Neural progenitor cell (in vitro differentiated cells): ENCODE results near the gene HSD11B1. TPM values are rescaled to one million over a fixed set of nuclear protein-coding genes. Genes with fewer than 3 reads are reported as not detected.

Experiments
- DNase-seq: peaks from one replicate; pipeline ENCODE4 v3.0.0-alpha.2; 2016; ENCODE audit warnings: low spot score
- H2AFZ ChIP-seq: fragments of 200-600 bp; sonication (generic); replicated peaks from 2 replicates; pipeline ENCODE4 v1.6.1; 2016; ENCODE audit warnings: antibody characterized with exemption
- H3F3A ChIP-seq: fragments of 200-600 bp; sonication (generic); 2 replicates; pipeline ENCODE4 v1.6.1; 2016; ENCODE audit warnings: antibody characterized with exemption, low read depth
- H3K27ac ChIP-seq: fragments of 200-600 bp; sonication (generic); 2 replicates; pipeline ENCODE4 v1.5.1; 2016; ENCODE audit warnings: mild to moderate bottlenecking
- H3K27me3 ChIP-seq: fragments of 200-600 bp; sonication (generic); 2 replicates; pipeline ENCODE4 v1.6.1; 2016; ENCODE audit warnings: mild to moderate bottlenecking, moderate library complexity
- H3K36me3 ChIP-seq: fragments of 200-600 bp; sonication (generic); 2 replicates; pipeline ENCODE4 v1.5.1; 2016
- H3K4me1 ChIP-seq: fragments of 200-600 bp; sonication (generic); 2 replicates; pipeline ENCODE4 v1.6.1; 2016; ENCODE audit warnings: mixed run types
- H3K4me2 ChIP-seq: fragments of 200-600 bp; sonication (generic); 2 replicates; pipeline ENCODE4 v1.6.1; 2016
- H3K4me3 ChIP-seq: fragments of 200-600 bp; sonication (generic); 2 replicates; pipeline ENCODE4 v1.5.1; 2016
- H3K79me2 ChIP-seq: fragments of 200-600 bp; sonication (generic); 2 replicates; pipeline ENCODE4 v1.6.1; 2016; ENCODE audit warnings: low read depth
- H3K9ac ChIP-seq: fragments of 200-600 bp; sonication (generic); 2 replicates; pipeline ENCODE4 v1.6.1; 2016
- H3K9me3 ChIP-seq: fragments of 200-600 bp; sonication (generic); 2 replicates; pipeline ENCODE4 v1.5.1; 2016; ENCODE audit warnings: low read depth
- H4K20me1 ChIP-seq: fragments of 200-600 bp; sonication (generic); 2 replicates; pipeline ENCODE4 v1.6.1; 2016; ENCODE audit warnings: low read depth
- H3K27ac Mint-ChIP-seq: 3 replicates; pipeline ENCODE4 v1.8.0; 2021; ENCODE audit warnings: mixed read lengths
- H3K27me3 Mint-ChIP-seq: 2 replicates; pipeline ENCODE4 v1.8.0; 2022; ENCODE audit warnings: low read depth, mild to moderate bottlenecking, inconsistent platforms, moderate library complexity, mixed read lengths; ENCODE audit not compliant: insufficient read depth
- H3K36me3 Mint-ChIP-seq: 3 replicates; pipeline ENCODE4 v1.8.0; 2021; ENCODE audit warnings: mixed read lengths
- H3K4me1 Mint-ChIP-seq: 3 replicates; pipeline ENCODE4 v1.8.0; 2021; ENCODE audit warnings: mixed read lengths
- H3K4me3 Mint-ChIP-seq: 3 replicates; pipeline ENCODE4 v1.8.0; 2021; ENCODE audit warnings: mild to moderate bottlenecking, moderate library complexity, mixed read lengths
- H3K9me3 Mint-ChIP-seq: 3 replicates; pipeline ENCODE4 v1.8.0; 2020; ENCODE audit warnings: mixed read lengths
- CTCF ChIP-seq: fragments of 200-600 bp; sonication (generic); IDR thresholded peaks from 2 replicates; pipeline ENCODE4 v1.5.1; 2017; ENCODE audit warnings: antibody characterized with exemption, mild to moderate bottlenecking
- EZH2 ChIP-seq: fragments of 200-600 bp; sonication (generic); IDR thresholded peaks from 2 replicates; pipeline ENCODE4 v1.6.1; 2017; ENCODE audit warnings: antibody characterized with exemption, mild to moderate bottlenecking, moderate library complexity
- EZH2phosphoT487 ChIP-seq: fragments of 200-600 bp; sonication (generic); IDR thresholded peaks from 2 replicates; pipeline ENCODE4 v1.6.1; 2017; ENCODE audit warnings: antibody characterized with exemption
- total RNA-seq: library from RNA; depleted of rRNA; stranded (reverse); fragments of >200 nt; gene quantifications from 2 replicates; pipeline ENCODE4 v1.2.3, GENCODE V29; 2015; ENCODE audit warnings: low replicate concordance

HSD11B1 gene
- total RNA-seq, 1 donor from 2014 or later: not detected

GRCh38 chr1:209783386-209783785 is 78.7 kb downstream of the HSD11B1 start:
- Mint-ChIP-seq H3K36me3 (peaks cover 2% of the 10 kb centered on the region), H3K4me1 (peaks cover 9% of the 10 kb centered on the region), H3K27ac (no peak overlapping the region), H3K27me3 (peaks cover 7% of the 10 kb centered on the region), H3K9me3 (no peaks in the 10 kb centered on the region), H3K4me3 (peak overlapping the region; percentile 89)
- peak overlapping the region; percentile 94 for H3K4me2 ChIP-seq
- no peaks in the 10 kb centered on the region for H3K9me3 ChIP-seq
- no peak for DNase-seq
- no peaks in the 10 kb centered on the region for H4K20me1 ChIP-seq
- peak overlapping the region; percentile 80 for H3K4me3 ChIP-seq
- no peak overlapping the region for H3K27ac ChIP-seq
- no peaks in the 10 kb centered on the region for H3K36me3 ChIP-seq
- H2AFZ ChIP-seq: no peak overlapping the region
- peaks cover 6% of the 10 kb centered on the region for H3F3A ChIP-seq
- peaks cover 6% of the 10 kb centered on the region for H3K4me1 ChIP-seq
- peaks cover 9% of the 10 kb centered on the region for H3K79me2 ChIP-seq
- H3K9ac ChIP-seq: peak overlapping the region; percentile 70
- TF ChIP-seq EZH2phosphoT487 (no peak), CTCF (no peak), EZH2 (no peak)
- peaks cover 31% of the 10 kb centered on the region for H3K27me3 ChIP-seq

Other genes with a start within 250 kb of the HSD11B1 start
- gene CAMK1G, start 121.1 kb upstream of the HSD11B1 start, total RNA-seq: 3.6 and 4.3 TPM in 2 replicates
- gene LAMB3, start 52.4 kb upstream of the HSD11B1 start, total RNA-seq: 0.19 TPM in 1 of 2 replicates, not detected in the other
- 0.93 TPM in 1 of 2 replicates, not detected in the other for gene G0S2, start 29.4 kb upstream of the HSD11B1 start, total RNA-seq
- not detected in 2 replicates for gene TRAF3IP3, start 51.2 kb downstream of the HSD11B1 start, total RNA-seq
- gene C1orf74, start 79.7 kb downstream of the HSD11B1 start, total RNA-seq: 6.9 and 7.7 TPM in 2 replicates
- 0.34 and 3.3 TPM in 2 replicates for gene IRF6, start 101.3 kb downstream of the HSD11B1 start, total RNA-seq
- gene UTP25, start 123.1 kb downstream of the HSD11B1 start, total RNA-seq: 5.9 and 6.4 TPM in 2 replicates
- gene SYT14, start 233.4 kb downstream of the HSD11B1 start, total RNA-seq: 8.9 and 16.1 TPM in 2 replicates